ENCODE results near the gene DIAPH3. TPM values are rescaled to one million over a fixed set of nuclear protein-coding genes. Genes with fewer than 3 reads are reported as not detected.

DIAPH3 gene
- total RNA-seq, 2 experiments from 2014 or later, result 0.08 to 0.11 TPM

GRCh38 chr13:59659981-59660380 lies 503.7 kb downstream of the DIAPH3 start:
- DNase-seq (no peak), ATAC-seq (ENCODE audit: poor library complexity) (no peak)

GRCh38 chr13:59658738-59659330 lies 504.9 kb downstream of the DIAPH3 start:
- no peak for ATAC-seq (ENCODE audit: poor library complexity)
- Mint-ChIP-seq H3K4me1 (ENCODE audit: low read depth) (no peaks in the 10 kb centered on the region), H3K27ac (no peak overlapping the region), H3K36me3 (ENCODE audit: low read depth) (no peaks in the 10 kb centered on the region), H3K9me3 (no peaks in the 10 kb centered on the region), H3K27me3 (no peaks in the 10 kb centered on the region), H3K4me3 (no peak overlapping the region)
- Histone ChIP-seq H3K27me3 (ENCODE audit: control insufficient read depth in 1 of 2, insufficient read depth in 2 of 2, low read length in 2 of 2) (no peaks in the 10 kb centered on the region), H3K4me1 (ENCODE audit: insufficient read depth, low read length) (no peaks in the 10 kb centered on the region), H3K36me3 (ENCODE audit: insufficient read depth, low read length) (no peaks in the 10 kb centered on the region), H3K9me3 (ENCODE audit: control insufficient read depth in 1 of 2, insufficient read depth in 1 of 2, low read length in 2 of 2) (no peaks in the 10 kb centered on the region), H3K27ac (ENCODE audit: low read depth in 1 of 2, low read length in 2 of 2) (no peak overlapping the region), H3K4me3 (ENCODE audit: low read length) (no peak overlapping the region)
- CTCF ChIA-PET, result no interaction called here
- POLR2A ChIA-PET, result no interaction called here
- intact Hi-C loops (cut with DNase I, micrococcal nuclease), result no loop called here
- DNase-seq, result no peak
- TF ChIP-seq, protein P1, sequence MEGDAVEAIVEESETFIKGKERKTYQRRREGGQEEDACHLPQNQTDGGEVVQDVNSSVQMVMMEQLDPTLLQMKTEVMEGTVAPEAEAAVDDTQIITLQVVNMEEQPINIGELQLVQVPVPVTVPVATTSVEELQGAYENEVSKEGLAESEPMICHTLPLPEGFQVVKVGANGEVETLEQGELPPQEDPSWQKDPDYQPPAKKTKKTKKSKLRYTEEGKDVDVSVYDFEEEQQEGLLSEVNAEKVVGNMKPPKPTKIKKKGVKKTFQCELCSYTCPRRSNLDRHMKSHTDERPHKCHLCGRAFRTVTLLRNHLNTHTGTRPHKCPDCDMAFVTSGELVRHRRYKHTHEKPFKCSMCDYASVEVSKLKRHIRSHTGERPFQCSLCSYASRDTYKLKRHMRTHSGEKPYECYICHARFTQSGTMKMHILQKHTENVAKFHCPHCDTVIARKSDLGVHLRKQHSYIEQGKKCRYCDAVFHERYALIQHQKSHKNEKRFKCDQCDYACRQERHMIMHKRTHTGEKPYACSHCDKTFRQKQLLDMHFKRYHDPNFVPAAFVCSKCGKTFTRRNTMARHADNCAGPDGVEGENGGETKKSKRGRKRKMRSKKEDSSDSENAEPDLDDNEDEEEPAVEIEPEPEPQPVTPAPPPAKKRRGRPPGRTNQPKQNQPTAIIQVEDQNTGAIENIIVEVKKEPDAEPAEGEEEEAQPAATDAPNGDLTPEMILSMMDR (IDR thresholded peaks at IDR 0.05), result no peak

More at GRCh38 chr13:59659981-59660380, 503.7 kb downstream of the DIAPH3 start:
- no peaks in the 10 kb centered on the region for H3K27me3 Mint-ChIP-seq
- CTCF ChIA-PET, result no interaction called here
- no peaks in the 10 kb centered on the region for H3K36me3 ChIP-seq (ENCODE audit: insufficient read depth, low read length)
- no peaks in the 10 kb centered on the region for H3K36me3 Mint-ChIP-seq (ENCODE audit: low read depth)
- TF ChIP-seq, protein P1 (IDR thresholded peaks at IDR 0.05), result no peak
- H3K27ac Mint-ChIP-seq, result no peak overlapping the region
- no peak overlapping the region for H3K4me3 Mint-ChIP-seq
- H3K27me3 ChIP-seq (ENCODE audit: control insufficient read depth in 1 of 2, insufficient read depth in 2 of 2, low read length in 2 of 2), result no peaks in the 10 kb centered on the region
- POLR2A ChIA-PET, result no interaction called here
- no peak overlapping the region for H3K4me3 ChIP-seq (ENCODE audit: low read length)
- no peaks in the 10 kb centered on the region for H3K9me3 Mint-ChIP-seq
- H3K27ac ChIP-seq (ENCODE audit: low read depth in 1 of 2, low read length in 2 of 2), result no peak overlapping the region
- H3K4me1 ChIP-seq (ENCODE audit: insufficient read depth, low read length), result no peaks in the 10 kb centered on the region
- intact Hi-C loops (cut with DNase I, micrococcal nuclease), result no loop called here
- H3K9me3 ChIP-seq (ENCODE audit: control insufficient read depth in 1 of 2, insufficient read depth in 1 of 2, low read length in 2 of 2), result no peaks in the 10 kb centered on the region
- no peaks in the 10 kb centered on the region for H3K4me1 Mint-ChIP-seq (ENCODE audit: low read depth)

DNA sequence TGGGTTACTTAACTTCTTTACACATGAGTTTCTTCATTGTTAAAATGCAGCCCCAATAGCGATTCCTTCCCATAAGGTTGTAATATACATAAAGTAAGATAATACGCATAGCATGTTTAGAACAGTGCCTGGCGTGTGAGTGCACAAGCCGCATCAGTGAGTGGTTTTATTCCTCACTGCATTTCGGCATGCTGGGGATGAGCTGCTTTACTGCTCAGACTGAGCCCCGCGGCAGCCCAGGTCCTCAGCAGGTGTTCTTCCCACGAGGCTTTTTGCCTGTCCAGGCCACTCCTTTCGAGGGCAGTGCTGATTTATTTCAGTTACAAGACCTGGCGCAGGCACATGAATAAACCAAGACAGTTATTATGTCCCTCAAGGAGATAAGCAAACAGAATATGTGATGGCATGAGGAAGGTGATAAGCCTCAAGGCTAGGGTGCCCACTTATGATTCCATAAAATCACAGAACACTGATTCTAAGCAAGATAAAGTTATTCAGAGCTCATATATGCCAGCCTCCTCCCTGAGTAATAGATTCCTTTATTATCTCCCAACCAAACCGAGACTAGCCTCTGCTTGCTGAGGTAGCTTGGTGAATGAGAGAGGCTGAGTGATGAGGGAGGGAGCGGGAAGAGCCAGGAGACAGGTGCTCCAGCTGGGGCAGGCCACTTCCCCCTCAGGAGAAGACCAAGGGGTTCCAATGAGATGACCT lies 505.5 kb downstream of the DIAPH3 start:
- Mint-ChIP-seq H3K9me3 (no peaks in the 10 kb centered on the region), H3K36me3 (ENCODE audit: low read depth) (no peaks in the 10 kb centered on the region), H3K27me3 (no peaks in the 10 kb centered on the region), H3K4me3 (no peak overlapping the region), H3K4me1 (ENCODE audit: low read depth) (no peaks in the 10 kb centered on the region), H3K27ac (no peak overlapping the region)
- Histone ChIP-seq H3K36me3 (ENCODE audit: insufficient read depth, low read length) (no peaks in the 10 kb centered on the region), H3K27me3 (ENCODE audit: control insufficient read depth in 1 of 2, insufficient read depth in 2 of 2, low read length in 2 of 2) (no peaks in the 10 kb centered on the region), H3K9me3 (ENCODE audit: control insufficient read depth in 1 of 2, insufficient read depth in 1 of 2, low read length in 2 of 2) (no peaks in the 10 kb centered on the region), H3K27ac (ENCODE audit: low read depth in 1 of 2, low read length in 2 of 2) (no peak overlapping the region), H3K4me1 (ENCODE audit: insufficient read depth, low read length) (no peaks in the 10 kb centered on the region), H3K4me3 (ENCODE audit: low read length) (no peak overlapping the region)
- no peak for DNase-seq
- ATAC-seq (ENCODE audit: poor library complexity), result no peak
- POLR2A ChIA-PET, result no interaction called here
- TF ChIP-seq, protein P1 (IDR thresholded peaks at IDR 0.05), result no peak
- intact Hi-C loops (cut with DNase I, micrococcal nuclease), result no loop called here
- CTCF ChIA-PET, result no interaction called here

Data from CD4-positive, alpha-beta T cell (primary cell).